M059J (cell line): ENCODE measurements around the gene LONRF3. TPM values are rescaled to one million over a fixed set of nuclear protein-coding genes. Genes with fewer than 3 reads are reported as not detected.
A peak's percentile ranks its signal among the peaks of the same experiment; 100 is the strongest.

ENCODE experiments used
- DNase-seq: peaks from one replicate; pipeline ENCODE4 v3.0.0-alpha.2; 2012; ENCODE audit warnings: low read depth
- total RNA-seq: library from RNA; depleted of rRNA; stranded (reverse); fragments of >200 nt; shearing (Covaris generic); gene quantifications from 2 replicates; pipeline ENCODE4 v1.2.3, GENCODE V29; 2014; rRNA removed

Gene LONRF3
- total RNA-seq, 1 experiment from 2014 or later, result 8.7 TPM

DNA sequence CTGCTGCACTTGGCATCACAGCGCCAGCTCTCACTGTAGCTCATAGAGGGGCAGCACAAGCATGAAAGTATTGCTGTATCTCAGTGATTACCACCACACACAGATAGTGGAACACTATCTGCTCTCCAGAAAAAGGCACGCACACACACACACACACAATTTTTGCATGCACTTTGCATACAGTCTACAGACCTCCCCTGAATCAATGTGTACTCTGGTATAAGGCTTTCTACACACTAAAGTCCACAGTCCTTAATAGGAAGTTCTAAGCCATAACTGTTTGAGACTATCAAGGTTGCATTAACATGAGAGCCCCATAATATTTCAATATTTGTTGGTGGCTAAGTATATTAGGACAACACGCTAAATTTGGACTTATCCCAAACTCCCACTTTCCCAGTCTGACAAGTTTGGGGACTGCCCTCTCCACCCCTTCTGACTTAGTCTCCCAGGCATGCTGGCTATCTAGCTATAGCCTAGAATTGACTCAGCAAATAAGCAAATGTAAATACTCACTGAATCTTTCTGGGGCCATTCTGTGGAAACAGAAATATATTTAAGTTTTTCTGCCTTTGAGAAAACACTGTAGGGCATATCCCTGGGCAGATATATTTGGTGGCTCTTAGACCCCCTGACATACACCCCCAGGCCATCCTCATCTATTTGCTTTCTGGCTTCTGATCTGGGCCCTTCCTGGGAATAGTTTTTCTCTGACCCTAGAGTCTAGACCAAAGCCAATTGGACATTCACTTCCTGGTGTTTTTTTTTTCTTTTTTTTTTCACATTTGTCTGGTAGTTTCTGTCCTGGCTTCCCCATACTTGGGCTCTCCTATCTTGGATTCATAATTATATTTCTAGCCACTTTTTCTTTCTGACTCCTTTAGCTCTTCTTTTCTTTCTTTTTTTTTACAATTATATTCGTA is 62.0 kb downstream of the LONRF3 start:
- DNase-seq, result no peak

GRCh38 chrX:119040432-119040831 is 66.0 kb downstream of the LONRF3 start:
- DNase-seq, result peak; percentile 66

GRCh38 chrX:119041175-119041574 is 66.8 kb downstream of the LONRF3 start:
- DNase-seq, result peak; percentile 97

GRCh38 chrX:119042040-119042439 is 67.6 kb downstream of the LONRF3 start:
- no peak for DNase-seq

GRCh38 chrX:119042996-119043395 is 68.6 kb downstream of the LONRF3 start:
- no peak for DNase-seq

DNA sequence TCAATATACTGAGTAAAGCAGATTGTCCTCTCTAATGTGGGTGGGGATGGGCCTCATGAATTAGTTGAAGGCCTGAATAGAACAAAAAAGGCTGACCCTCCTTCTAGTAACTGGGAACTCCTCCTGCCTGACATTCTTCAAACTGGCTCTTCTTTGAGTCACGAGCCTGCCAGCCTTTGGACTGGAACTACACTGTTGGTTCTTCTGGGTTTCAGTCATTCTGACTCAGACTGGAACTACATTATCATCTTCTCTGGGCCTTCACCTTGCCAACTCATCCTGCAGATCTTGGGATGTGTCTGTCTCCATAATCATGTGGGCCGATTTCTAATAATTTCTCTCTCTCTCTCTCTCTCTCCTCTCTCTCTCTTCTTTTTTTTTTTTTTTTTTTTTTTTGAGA is 71.5 kb downstream of the LONRF3 start:
- DNase-seq, result peak; percentile 22

GRCh38 chrX:119055687-119056086 is 81.3 kb downstream of the LONRF3 start:
- no peak for DNase-seq

DNA sequence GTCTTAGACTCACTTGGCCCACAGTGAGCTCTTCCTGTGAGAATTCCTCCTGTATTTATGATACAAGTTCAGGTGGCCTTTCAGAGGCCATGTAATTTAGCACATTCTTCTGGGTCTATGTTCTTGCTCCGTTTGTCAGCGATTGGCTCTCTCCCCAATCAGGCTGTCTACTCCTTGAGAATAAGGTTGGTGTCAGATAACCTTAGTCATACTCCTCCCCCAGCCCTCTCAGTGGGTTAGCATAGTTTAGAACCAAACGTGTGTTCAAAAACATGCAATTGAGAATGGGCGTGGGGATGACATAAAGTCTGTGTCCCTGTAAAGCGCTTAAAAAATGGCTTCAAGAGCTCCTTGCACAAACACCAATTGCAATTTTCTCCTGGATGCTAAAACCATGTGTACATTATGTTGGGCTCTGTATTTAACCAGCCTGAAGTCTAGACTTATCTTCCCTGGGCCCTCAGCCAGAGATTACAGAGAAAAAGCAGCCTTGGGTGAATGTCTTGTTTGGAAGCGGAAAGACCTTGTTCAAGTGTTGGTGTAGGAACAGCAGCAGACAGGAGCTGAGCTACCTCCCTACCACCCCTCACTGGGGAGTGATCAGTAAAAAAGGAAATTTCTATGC is 88.4 kb downstream of the LONRF3 start:
- DNase-seq, result peak; percentile 55

GRCh38 chrX:119063428-119063827 is 89.0 kb downstream of the LONRF3 start:
- DNase-seq, result no peak

GRCh38 chrX:119067023-119067739 is 92.8 kb downstream of the LONRF3 start:
- peak; percentile 71 for DNase-seq

Other genes starting within 250 kb of the LONRF3 start
- gene IL13RA1, start 247.0 kb upstream of the LONRF3 start, total RNA-seq, result 141 and 174 TPM in 2 replicates
- gene ZCCHC12, start 150.8 kb upstream of the LONRF3 start, total RNA-seq, result 0.05 TPM in 1 of 2 replicates, not detected in the other
- 0.39 TPM in 1 of 2 replicates, not detected in the other for gene CT47C1, start 98.4 kb downstream of the LONRF3 start, total RNA-seq
- 0.02 TPM in 1 of 2 replicates, not detected in the other for gene KIAA1210, start 153.2 kb downstream of the LONRF3 start, total RNA-seq